Mucosa of stomach (tissue), 1 donor: ENCODE measurements around the gene DCAF5.

ENCODE experiments used
- H3K27me3 ChIP-seq: one replicate; pipeline ENCODE4 v1.7.0; 2013; ENCODE audit warnings: mild to moderate bottlenecking, low read length; ENCODE audit not compliant: control insufficient read depth, insufficient read depth
- H3K36me3 ChIP-seq: one replicate; pipeline ENCODE4 v1.7.0; 2013; ENCODE audit warnings: low read length; ENCODE audit not compliant: control insufficient read depth, insufficient read depth
- H3K4me1 ChIP-seq: one replicate; pipeline ENCODE4 v1.7.0; 2013; ENCODE audit warnings: mild to moderate bottlenecking, low read length; ENCODE audit not compliant: control insufficient read depth, insufficient read depth
- H3K4me3 ChIP-seq: one replicate; pipeline ENCODE4 v1.7.0; 2013; ENCODE audit warnings: low read length
- H3K9ac ChIP-seq: one replicate; pipeline ENCODE4 v1.7.0; 2013; ENCODE audit warnings: mild to moderate bottlenecking, low read length, moderate library complexity
- H3K9me3 ChIP-seq: one replicate; pipeline ENCODE4 v1.7.0; 2013; ENCODE audit warnings: mild to moderate bottlenecking, low read length, moderate library complexity; ENCODE audit not compliant: control insufficient read depth
- donor health status: Pancreatic carcinoma.

DCAF5 gene

DNA sequence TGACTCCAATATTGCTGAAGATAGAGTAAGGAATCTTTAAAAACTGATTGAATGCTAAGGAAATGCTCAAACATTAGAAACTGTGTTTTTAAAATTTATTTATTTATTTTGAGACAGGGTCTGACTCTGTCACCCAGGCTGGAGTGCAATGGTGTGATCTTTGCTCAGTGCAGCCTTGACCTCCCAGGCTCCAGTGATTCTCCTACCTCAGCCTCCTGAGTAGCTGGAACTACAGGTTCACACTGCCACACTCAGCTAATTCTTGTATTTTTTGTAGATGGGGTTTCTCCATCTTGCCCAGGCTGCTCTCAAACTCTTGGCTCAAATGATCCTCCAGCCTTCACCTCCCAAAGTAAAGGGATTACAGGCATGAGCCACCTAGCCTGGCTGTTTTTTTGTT is 3.3 kb upstream of the DCAF5 start:
- no peak overlapping the region for H3K4me3 ChIP-seq
- H3K27me3 ChIP-seq: peaks cover 3% of the 10 kb centered on the region
- no peaks in the 10 kb centered on the region for H3K9me3 ChIP-seq
- H3K4me1 ChIP-seq: peaks cover 5% of the 10 kb centered on the region
- H3K36me3 ChIP-seq: no peaks in the 10 kb centered on the region
- no peak overlapping the region for H3K9ac ChIP-seq

DNA sequence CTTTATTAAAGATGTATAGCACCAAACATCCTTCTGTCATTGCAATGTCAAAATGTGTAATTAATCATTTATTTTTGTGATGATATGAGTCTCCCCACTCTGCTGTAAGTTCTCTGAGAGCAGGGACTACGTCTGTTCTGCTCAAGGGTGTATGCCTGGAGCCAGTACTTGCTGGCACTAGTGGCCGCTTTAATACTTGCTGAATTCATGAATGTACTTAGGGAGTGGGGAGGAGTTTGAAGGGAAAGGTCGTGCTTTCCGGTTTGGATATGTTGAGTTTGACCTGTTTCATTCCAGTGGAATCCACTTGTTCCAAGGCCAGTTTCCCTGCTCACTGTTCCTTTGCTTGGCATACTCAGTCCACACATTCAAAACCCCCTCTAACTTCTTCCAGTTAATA is 1.9 kb upstream of the DCAF5 start:
- no peak overlapping the region for H3K4me3 ChIP-seq
- H3K9me3 ChIP-seq: no peaks in the 10 kb centered on the region
- H3K36me3 ChIP-seq: no peaks in the 10 kb centered on the region
- no peak overlapping the region for H3K9ac ChIP-seq
- peaks cover 20% of the 10 kb centered on the region for H3K4me1 ChIP-seq
- H3K27me3 ChIP-seq: peaks cover 3% of the 10 kb centered on the region

DNA sequence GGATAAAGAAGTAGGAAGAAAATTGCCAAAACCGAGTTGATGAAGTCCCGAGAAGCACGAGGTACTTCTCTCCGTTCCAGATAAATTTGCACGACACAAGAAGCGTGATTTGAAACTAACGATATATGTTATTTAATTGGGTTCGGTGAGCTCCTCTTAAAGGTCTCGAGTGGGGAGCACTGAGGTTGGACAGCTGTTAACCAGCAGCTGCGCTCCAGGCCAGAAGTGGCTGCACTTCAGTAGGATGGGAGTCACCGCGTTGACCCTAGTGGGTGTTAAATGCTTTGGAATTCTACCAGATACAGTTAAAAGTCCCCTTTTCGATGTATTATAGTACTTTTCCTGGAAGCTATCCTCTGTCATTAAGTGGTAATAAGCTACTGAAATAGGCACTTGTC is 953 bp upstream of the DCAF5 start:
- Histone ChIP-seq H3K27me3 (peaks cover 3% of the 10 kb centered on the region), H3K36me3 (peaks cover 2% of the 10 kb centered on the region), H3K4me1 (peaks cover 21% of the 10 kb centered on the region), H3K4me3 (peak overlapping the region; percentile 80), H3K9me3 (no peaks in the 10 kb centered on the region), H3K9ac (peak overlapping the region; percentile 97)

DNA sequence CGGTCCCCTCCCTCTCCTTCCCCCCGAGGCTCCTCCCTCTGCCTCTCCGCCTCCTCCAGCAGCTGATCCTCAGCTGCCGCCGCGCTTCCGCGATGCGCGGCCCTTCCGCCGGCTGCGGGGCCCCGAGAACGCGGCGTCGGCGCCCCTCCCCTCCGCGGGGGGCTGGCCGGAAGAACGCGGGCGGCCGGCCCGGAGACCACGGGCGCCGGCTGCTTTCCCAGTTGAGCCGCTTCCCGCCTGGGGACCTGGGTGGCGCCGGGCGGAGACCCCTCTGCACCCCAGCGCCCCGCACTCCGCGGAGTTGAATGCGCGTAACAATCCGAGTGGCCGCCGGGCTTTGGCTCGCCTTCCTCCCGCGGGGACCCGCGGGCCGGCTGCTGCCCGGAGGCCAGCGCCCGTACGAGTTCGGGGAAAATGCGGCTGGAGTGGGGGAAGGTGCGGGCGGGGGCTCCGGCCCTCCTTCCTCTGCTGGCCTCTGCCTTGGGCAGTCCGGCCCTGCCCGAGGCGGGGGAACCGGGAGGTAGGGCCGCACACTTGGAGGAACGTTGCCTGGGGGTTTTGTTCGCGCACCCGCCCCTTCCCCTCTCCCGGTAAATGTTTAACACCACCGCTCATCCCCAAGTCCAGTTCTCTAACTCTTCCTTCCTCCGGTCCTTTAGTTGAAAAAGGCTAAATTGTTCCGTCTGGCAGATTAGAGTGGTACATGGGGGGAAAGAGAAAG is 393 bp upstream of the DCAF5 start:
- Histone ChIP-seq H3K9ac (peak overlapping the region; percentile 97), H3K4me1 (peaks cover 21% of the 10 kb centered on the region), H3K27me3 (peaks cover 3% of the 10 kb centered on the region), H3K36me3 (peaks cover 6% of the 10 kb centered on the region), H3K4me3 (peak overlapping the region; percentile 80), H3K9me3 (no peaks in the 10 kb centered on the region)

DNA sequence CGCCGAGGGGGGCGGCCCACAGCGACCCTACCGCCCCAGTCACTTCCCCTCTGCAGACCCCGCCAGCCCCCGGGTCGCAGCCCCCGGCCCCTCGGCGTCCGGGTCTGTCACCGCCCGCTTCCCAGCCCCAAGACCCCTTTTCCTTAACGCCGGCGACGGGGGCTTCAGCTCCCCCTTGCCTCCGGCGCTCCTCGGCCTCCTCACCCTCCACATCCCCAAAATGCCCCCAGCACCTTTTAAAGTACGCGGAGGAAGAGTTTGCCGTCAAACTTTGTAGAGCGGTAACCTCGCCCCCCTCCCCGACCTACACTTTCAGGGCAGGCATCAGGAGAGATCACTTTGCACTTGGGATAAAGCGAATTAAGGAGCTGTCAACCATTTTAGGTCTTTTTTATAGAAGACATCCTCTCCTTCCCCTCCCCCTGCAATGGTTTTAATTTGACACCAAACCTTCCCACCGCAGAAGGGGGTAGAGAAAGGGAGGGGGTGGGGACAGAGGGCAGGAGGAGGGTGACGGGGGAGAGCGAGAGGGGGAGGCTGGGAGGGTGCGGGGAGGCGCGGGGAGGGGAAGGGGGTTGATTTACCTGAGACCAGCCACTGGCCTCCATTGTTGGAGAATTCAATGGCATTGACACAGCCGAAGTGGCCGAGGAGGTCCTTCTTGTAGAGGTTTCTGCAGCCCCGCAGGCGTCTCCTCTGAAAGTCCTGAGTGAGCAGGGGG is 578 bp downstream of the DCAF5 start:
- Histone ChIP-seq H3K9me3 (no peaks in the 10 kb centered on the region), H3K4me1 (peaks cover 21% of the 10 kb centered on the region)

DNA sequence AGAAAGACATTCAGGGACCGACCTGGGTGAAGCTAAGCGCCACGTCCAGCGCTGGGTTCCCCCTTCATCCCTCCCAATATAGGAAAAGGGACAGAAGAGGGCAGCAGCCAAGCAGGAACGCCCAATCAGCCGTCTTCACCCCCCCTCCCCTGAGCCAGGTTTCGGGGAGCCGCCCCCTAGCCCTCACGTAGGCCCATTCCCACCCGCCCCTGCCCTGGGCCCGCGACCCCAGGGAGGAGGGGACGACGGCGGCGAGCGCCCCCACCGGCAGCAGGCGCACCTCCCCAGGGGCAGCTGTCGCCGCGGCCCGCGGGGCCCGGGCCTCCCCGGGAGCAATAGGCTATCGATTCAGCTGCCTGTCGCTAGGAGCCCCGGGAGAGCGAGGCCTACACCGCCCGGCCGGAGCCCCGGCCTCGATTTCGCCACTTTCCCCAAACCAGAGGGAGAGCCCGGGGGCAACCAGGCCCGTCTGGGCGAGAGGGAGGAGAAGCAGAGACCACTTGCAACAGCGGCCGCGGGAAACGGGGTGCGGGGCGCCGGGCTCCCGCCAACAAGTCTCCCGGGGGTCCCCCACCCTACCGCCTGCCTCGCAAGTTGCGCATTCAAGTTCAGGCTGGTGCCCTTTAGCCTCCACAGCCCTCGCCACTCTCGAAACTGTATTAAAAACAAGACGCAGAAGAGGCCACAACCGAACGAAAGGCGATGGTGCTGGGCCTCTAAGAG is 1.3 kb downstream of the DCAF5 start:
- H3K9me3 ChIP-seq: no peaks in the 10 kb centered on the region
- peaks cover 6% of the 10 kb centered on the region for H3K36me3 ChIP-seq
- H3K9ac ChIP-seq: peak overlapping the region; percentile 97
- peak overlapping the region; percentile 89 for H3K4me3 ChIP-seq
- H3K27me3 ChIP-seq: peaks cover 3% of the 10 kb centered on the region
- peaks cover 21% of the 10 kb centered on the region for H3K4me1 ChIP-seq

More for the DNA sequence above, 578 bp downstream of the DCAF5 start:
- peak overlapping the region; percentile 89 for H3K4me3 ChIP-seq
- H3K9ac ChIP-seq: peak overlapping the region; percentile 97
- H3K36me3 ChIP-seq: peaks cover 6% of the 10 kb centered on the region
- H3K27me3 ChIP-seq: peaks cover 3% of the 10 kb centered on the region

DNA sequence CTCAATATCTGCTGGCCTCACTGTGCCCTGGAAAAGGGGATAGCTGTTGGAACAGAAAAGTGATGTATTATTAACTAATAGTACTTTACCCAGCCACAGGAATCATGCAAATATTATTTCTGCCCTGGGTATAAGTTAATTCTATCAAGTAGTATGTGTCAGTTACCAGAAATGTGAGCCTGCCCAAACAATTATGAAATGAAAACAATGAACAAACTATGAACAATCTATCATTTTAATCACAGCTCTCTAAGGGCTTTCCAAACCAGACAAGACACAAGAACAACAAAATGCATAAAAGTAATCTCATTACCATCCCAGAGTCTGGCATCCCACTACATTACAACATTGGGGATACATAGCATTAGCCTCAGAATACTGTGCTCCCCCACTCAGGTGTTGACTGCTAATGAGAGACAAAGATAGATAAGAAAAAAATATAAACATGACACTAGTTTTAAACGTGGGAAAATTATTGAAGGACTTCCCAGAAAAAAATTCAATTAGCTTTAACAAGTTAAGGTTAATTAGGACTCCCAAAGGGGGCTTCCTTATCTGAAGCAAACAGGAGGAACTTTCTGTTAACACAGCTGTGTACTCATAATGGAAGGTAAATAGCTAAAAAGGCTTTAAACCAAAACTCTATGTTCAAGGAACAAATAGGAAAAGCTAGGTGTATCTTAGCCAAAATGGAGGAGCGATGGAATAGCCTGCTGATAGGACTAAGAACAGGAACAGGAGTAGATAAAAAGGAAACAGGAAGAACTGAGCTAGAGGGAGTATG is 3.3 kb downstream of the DCAF5 start:
- Histone ChIP-seq H3K27me3 (peaks cover 3% of the 10 kb centered on the region), H3K4me1 (peaks cover 21% of the 10 kb centered on the region), H3K9ac (no peak overlapping the region), H3K4me3 (no peak overlapping the region), H3K9me3 (no peaks in the 10 kb centered on the region), H3K36me3 (peaks cover 6% of the 10 kb centered on the region)

DNA sequence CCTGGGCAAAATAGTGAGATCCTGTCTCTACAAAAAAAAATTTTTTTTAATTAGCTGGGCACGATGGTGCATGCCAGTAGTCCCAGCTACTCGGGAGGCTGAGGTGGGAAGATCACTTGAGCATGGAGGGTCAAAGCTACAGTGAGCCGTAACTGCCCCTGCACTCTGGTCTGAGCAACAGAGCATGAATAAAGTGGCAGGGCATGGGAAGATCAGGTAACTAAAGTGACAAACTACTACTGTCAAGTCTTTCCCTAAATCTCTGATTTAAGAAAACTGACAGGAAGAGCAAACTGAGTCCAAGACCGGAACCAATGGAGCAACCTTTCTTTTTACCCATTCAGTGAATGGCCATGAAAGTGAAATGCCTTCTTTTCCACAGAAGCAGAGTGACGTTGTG is 10.8 kb downstream of the DCAF5 start:
- no peaks in the 10 kb centered on the region for H3K9me3 ChIP-seq
- H3K27me3 ChIP-seq: no peaks in the 10 kb centered on the region
- H3K36me3 ChIP-seq: no peaks in the 10 kb centered on the region
- H3K4me1 ChIP-seq: peaks cover 10% of the 10 kb centered on the region
- H3K9ac ChIP-seq: no peak overlapping the region
- no peak overlapping the region for H3K4me3 ChIP-seq

DNA sequence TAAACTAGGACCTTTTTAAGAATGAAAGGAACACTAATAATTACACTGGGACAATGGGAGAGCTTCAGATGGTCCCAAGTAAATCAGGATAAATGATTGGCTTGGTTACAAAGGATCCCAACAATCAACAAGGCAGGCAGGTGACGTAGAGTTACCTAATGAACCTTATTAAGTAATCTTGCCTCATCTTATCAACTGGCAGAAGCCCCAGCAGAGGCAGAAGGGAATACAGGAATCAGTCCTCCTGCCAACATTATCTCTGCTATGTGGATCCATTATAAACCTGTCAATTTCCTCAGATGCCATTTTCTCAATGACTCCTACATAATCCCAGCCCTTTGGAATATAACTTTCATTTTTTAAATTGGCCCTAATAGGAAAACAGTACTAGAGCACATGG is 11.4 kb downstream of the DCAF5 start:
- H3K36me3 ChIP-seq: no peaks in the 10 kb centered on the region

DNA sequence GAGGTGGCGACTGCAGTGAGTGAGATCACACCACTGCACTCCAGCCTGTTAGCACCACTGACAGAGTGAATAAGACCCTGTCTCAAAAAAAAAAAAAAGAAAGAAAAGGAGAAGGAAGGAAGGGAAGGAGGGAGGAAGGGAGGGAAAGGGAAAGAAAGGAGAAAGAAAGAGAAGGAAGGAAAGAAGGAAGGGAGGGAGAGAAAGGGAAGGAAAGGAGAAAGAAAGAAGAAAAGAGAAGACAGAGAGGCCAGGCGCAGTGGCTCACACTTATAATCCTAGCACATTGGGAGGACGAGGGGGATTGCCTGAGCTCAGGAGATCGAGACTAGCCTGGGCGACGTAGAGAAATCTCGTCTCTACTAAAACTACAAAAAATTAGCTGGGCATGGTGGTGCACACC is 13.2 kb downstream of the DCAF5 start:
- Histone ChIP-seq H3K9ac (no peak overlapping the region), H3K4me1 (peaks cover 10% of the 10 kb centered on the region), H3K4me3 (no peak overlapping the region), H3K9me3 (no peaks in the 10 kb centered on the region), H3K36me3 (no peaks in the 10 kb centered on the region), H3K27me3 (no peaks in the 10 kb centered on the region)

More for the DNA sequence above, 11.4 kb downstream of the DCAF5 start:
- H3K9ac ChIP-seq: no peak overlapping the region
- H3K4me1 ChIP-seq: peaks cover 10% of the 10 kb centered on the region
- H3K27me3 ChIP-seq: no peaks in the 10 kb centered on the region
- H3K4me3 ChIP-seq: no peak overlapping the region
- H3K9me3 ChIP-seq: no peaks in the 10 kb centered on the region

DNA sequence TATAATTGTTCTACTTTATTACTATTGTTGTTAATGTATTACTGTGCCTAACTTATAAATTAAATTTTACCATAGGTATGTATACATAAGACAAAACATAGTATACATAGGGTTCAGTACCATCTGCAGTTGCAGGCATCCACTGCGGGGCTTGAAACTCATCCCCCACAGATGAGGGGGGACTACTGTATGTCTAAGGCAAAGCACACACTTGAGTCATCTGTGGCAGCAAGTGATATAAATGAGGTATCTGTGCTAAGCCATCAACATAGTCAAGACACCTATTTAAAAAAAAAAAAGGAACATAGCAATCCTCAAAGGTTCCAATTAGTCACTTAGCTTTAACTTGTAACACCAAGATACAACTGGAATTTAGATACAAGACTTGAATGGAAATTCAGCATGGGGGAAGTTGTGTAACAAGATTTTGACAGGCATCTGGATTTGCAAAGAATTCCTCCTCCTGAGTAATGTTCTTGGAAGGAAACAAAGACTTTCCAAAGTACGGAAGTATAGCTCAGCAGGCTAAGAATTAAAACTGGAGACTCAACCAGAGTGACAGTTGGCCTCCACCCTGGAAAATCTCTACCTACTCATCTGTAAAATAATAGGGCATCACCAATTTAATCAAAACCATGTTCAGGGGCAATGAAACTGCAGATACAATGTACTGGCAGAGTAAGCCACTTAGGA is 14.9 kb downstream of the DCAF5 start:
- Histone ChIP-seq H3K9me3 (no peaks in the 10 kb centered on the region), H3K27me3 (no peaks in the 10 kb centered on the region), H3K9ac (no peak overlapping the region), H3K36me3 (no peaks in the 10 kb centered on the region), H3K4me3 (no peak overlapping the region), H3K4me1 (peaks cover 13% of the 10 kb centered on the region)
